IMR-90 (cell line): ENCODE measurements around the gene ATG5. TPM values are rescaled to one million over a fixed set of nuclear protein-coding genes. Genes with fewer than 3 reads are reported as not detected.
A peak's percentile ranks its signal among the peaks of the same experiment; 100 is the strongest.

Experiments
- ATAC-seq: fragments of 200-7000 bp; cut with Tn5 transposase; 2 replicates; pipeline ENCODE4 v1.9.1; 2020; ENCODE audit warnings: low read depth, mild to moderate bottlenecking, moderate library complexity
- BruUV-seq: library from RNA; stranded (reverse); fragments of 400-500 nt; replicated peaks from 2 replicates; lab custom pipeline; 2021; lab: Mats Ljungman, UMichigan
- CTCF ChIA-PET: fragments of 300-600 bp; formaldehyde crosslinking; extraction: SDS; loops from one replicate; lab custom pipeline; 2021; ENCODE audit warnings: antibody characterized with exemption; lab: Yijun Ruan, JAX
- POLR2A ChIA-PET: fragments of 300-600 bp; sonication (Branson Sonifier 250); formaldehyde crosslinking; loops from one replicate; lab custom pipeline; 2022; ENCODE audit warnings: antibody characterized with exemption; ENCODE audit not compliant: unreplicated experiment; lab: Charles Lee
- DNase-seq: peaks from one replicate; pipeline ENCODE4 v3.0.0; 2013
- H2AFZ ChIP-seq: replicated peaks from 2 replicates; pipeline ENCODE3; 2013; ENCODE audit warnings: low read length, mild to moderate bottlenecking; ENCODE audit not compliant: poor library complexity
- H2AK5ac ChIP-seq: 2 replicates; pipeline ENCODE4 v1.6.1; 2013; ENCODE audit warnings: low read depth, low read length, inconsistent platforms
- H2AK9ac ChIP-seq: replicated peaks from 2 replicates; pipeline ENCODE3; 2013; ENCODE audit warnings: mild to moderate bottlenecking, low read depth, low read length, moderate library complexity; ENCODE audit not compliant: poor library complexity
- H2BK120ac ChIP-seq: 2 replicates; pipeline ENCODE4 v1.6.1; 2013; ENCODE audit warnings: low read depth, low read length, inconsistent platforms
- H2BK15ac ChIP-seq: 3 replicates; pipeline ENCODE4 v1.6.1; 2013; ENCODE audit warnings: low read depth, low read length, inconsistent platforms
- H2BK20ac ChIP-seq: 2 replicates; pipeline ENCODE4 v1.6.1; 2013; ENCODE audit warnings: low read depth, mild to moderate bottlenecking, inconsistent platforms, low read length, moderate library complexity
- H2BK5ac ChIP-seq: 2 replicates; pipeline ENCODE4 v1.6.1; 2013; ENCODE audit warnings: mild to moderate bottlenecking, low read depth, low read length, inconsistent platforms; ENCODE audit not compliant: poor library complexity, severe bottlenecking
- H3K14ac ChIP-seq: replicated peaks from 2 replicates; pipeline ENCODE4 v1.6.1; 2013; ENCODE audit warnings: low read depth, low read length, inconsistent platforms
- H3K18ac ChIP-seq: 2 replicates; pipeline ENCODE4 v1.6.1; 2013; ENCODE audit warnings: low read depth, low read length, control low read depth
- H3K23ac ChIP-seq: 2 replicates; pipeline ENCODE4 v1.6.1; 2013; ENCODE audit warnings: low read depth, low read length, inconsistent platforms
- H3K27ac ChIP-seq: 2 replicates; pipeline ENCODE4 v1.5.1; 2013; ENCODE audit warnings: mild to moderate bottlenecking, control low read depth, low read length; ENCODE audit not compliant: insufficient read depth
- H3K27me3 ChIP-seq: 2 replicates; pipeline ENCODE4 v1.6.1; 2013; ENCODE audit warnings: low read length; ENCODE audit not compliant: control insufficient read depth, insufficient read depth
- H3K36me3 ChIP-seq: 2 replicates; pipeline ENCODE4 v1.6.1; 2013; ENCODE audit warnings: low read length, mixed read lengths; ENCODE audit not compliant: control insufficient read depth, insufficient read depth
- H3K4ac ChIP-seq: 2 replicates; pipeline ENCODE4 v1.6.1; 2013; ENCODE audit warnings: low read depth, low read length, inconsistent platforms
- H3K4me1 ChIP-seq: 2 replicates; pipeline ENCODE4 v1.6.1; 2013; ENCODE audit warnings: low read length, mixed read lengths; ENCODE audit not compliant: control insufficient read depth, insufficient read depth
- H3K4me2 ChIP-seq: 2 replicates; pipeline ENCODE4 v1.6.1; 2013; ENCODE audit warnings: low read depth, mild to moderate bottlenecking, control low read depth, low read length, moderate library complexity
- H3K4me3 ChIP-seq: 2 replicates; pipeline ENCODE4 v1.5.1; 2013; ENCODE audit warnings: low read depth, mild to moderate bottlenecking, control low read depth, low read length, moderate library complexity; ENCODE audit not compliant: insufficient read depth
- H3K56ac ChIP-seq: 2 replicates; pipeline ENCODE4 v1.6.1; 2013; ENCODE audit warnings: low read length, inconsistent platforms; ENCODE audit not compliant: insufficient read depth; ENCODE audit errors: extremely low read depth
- H3K79me1 ChIP-seq, 2 experiments: 2 replicates each; pipeline ENCODE4 v1.6.1; 2013; ENCODE audit warnings: low read length in 2 of 2, inconsistent platforms in 1 of 2, low read depth in 1 of 2
- H3K9ac ChIP-seq: 2 replicates; pipeline ENCODE4 v1.6.1; 2013; ENCODE audit warnings: low read depth, low read length, control low read depth
- H3K9me1 ChIP-seq: 2 replicates; pipeline ENCODE4 v1.6.1; 2013; ENCODE audit warnings: low read length, inconsistent platforms; ENCODE audit not compliant: insufficient read depth
- H3K9me3 ChIP-seq: 2 replicates; pipeline ENCODE4 v1.6.1; 2013; ENCODE audit warnings: low read length; ENCODE audit not compliant: control insufficient read depth, insufficient read depth
- H4K20me1 ChIP-seq: 2 replicates; pipeline ENCODE4 v1.6.1; 2013; ENCODE audit warnings: low read length, inconsistent platforms; ENCODE audit not compliant: insufficient read depth
- H4K5ac ChIP-seq: 2 replicates; pipeline ENCODE4 v1.6.1; 2013; ENCODE audit warnings: mild to moderate bottlenecking, low read depth, low read length, control low read depth
- H4K8ac ChIP-seq, 2 experiments: 2 replicates each; pipeline ENCODE4 v1.6.1; 2013; ENCODE audit warnings: low read depth in 2 of 2, low read length in 2 of 2, control low read depth in 1 of 2, inconsistent platforms in 1 of 2
- H4K91ac ChIP-seq: 2 replicates; pipeline ENCODE4 v1.6.1; 2013; ENCODE audit warnings: low read depth, low read length, inconsistent platforms; ENCODE audit not compliant: insufficient read depth
- CEBPB ChIP-seq: IDR thresholded peaks from 2 replicates; pipeline ENCODE4 v1.6.1; 2012; ENCODE audit warnings: low read depth, low read length, improper control_type of control experiment
- FOS ChIP-seq: fragments of 150-350 bp; IDR thresholded peaks from 2 replicates; pipeline ENCODE4 v1.6.1; 2016; ENCODE audit warnings: low read depth, low read length
- MAZ ChIP-seq: IDR thresholded peaks from 2 replicates; pipeline ENCODE4 v1.6.1; 2012; ENCODE audit warnings: low read depth, mild to moderate bottlenecking, low read length, improper control_type of control experiment, moderate library complexity, borderline replicate concordance
- MXI1 ChIP-seq: IDR thresholded peaks from 2 replicates; pipeline ENCODE4 v1.6.1; 2012; ENCODE audit warnings: low read depth, mild to moderate bottlenecking, low read length, moderate library complexity, borderline replicate concordance
- RCOR1 ChIP-seq: IDR thresholded peaks from 2 replicates; pipeline ENCODE4 v1.6.1; 2012; ENCODE audit warnings: mild to moderate bottlenecking, low read length, improper control_type of control experiment; ENCODE audit not compliant: insufficient replicate concordance
- WGBS, 2 experiments: methylation state at CpG; one replicate each; pipeline versions ENCODE4 v1.1.5 to v1.1.7; 2013; ENCODE audit warnings: missing lambda C conversion rate in 2 of 2; ENCODE audit not compliant: insufficient read length in 1 of 2; ENCODE audit errors: extremely low coverage in 2 of 2; 5-methylcytosine and 5-hydroxymethylcytosine counted together
- dilution Hi-C: fragments of 300-500 bp; cut with HindIII; formaldehyde crosslinking; loops from one replicate; pipeline ENCODE4 v1.14.3; 2018; ENCODE audit warnings: low sequenced_read_pairs; ENCODE audit not compliant: unreplicated experiment
- in situ Hi-C: fragments of 300-500 bp; cut with MboI; formaldehyde crosslinking; loops from 3 replicates; pipeline ENCODE4 v1.14.3; 2019; ENCODE audit warnings: low sequenced_read_pairs, inconsistent platforms, mixed read lengths
- intact Hi-C: fragments of 100-400 bp; cut with micrococcal nuclease; formaldehyde crosslinking; loops from 2 replicates; pipeline ENCODE4 v1.10.0; 2022
- polyA plus RNA-seq, 3 experiments: library from polyadenylated mRNA; depleted of rRNA; stranded (reverse); fragments of >200 nt; gene quantifications; 2 replicates each; pipeline ENCODE4 v1.2.3, GENCODE V29; 2012; ENCODE audit warnings: low replicate concordance in 1 of 3
- total RNA-seq: library from RNA; depleted of rRNA; stranded (reverse); fragments of >200 nt; gene quantifications from 2 replicates; pipeline ENCODE4 v1.2.3, GENCODE V29; 2012
- TF ChIP-seq, protein P1 (sequence below): fragments of 150-350 bp; IDR thresholded peaks from 2 replicates; pipeline ENCODE4 v1.6.1; 2016; ENCODE audit warnings: low read depth, mild to moderate bottlenecking, low read length, moderate library complexity, borderline replicate concordance
- TF ChIP-seq, protein P2 (sequence below): conservative IDR thresholded peaks from 2 replicates; pipeline ENCODE4 v1.5.1; 2012; ENCODE audit warnings: mild to moderate bottlenecking, low read depth, low read length, improper control_type of control experiment
- TF ChIP-seq, protein P3 (sequence below): fragments of 150-350 bp; IDR thresholded peaks from 2 replicates; pipeline ENCODE4 v1.6.1; 2017; ENCODE audit warnings: mild to moderate bottlenecking, antibody characterized with exemption, low read length, low read depth

Gene ATG5
- total and polyA plus RNA-seq, 2 of the 4 experiments (the other 2 are of a cell fraction), result 13.5 to 28.0 TPM

DNA sequence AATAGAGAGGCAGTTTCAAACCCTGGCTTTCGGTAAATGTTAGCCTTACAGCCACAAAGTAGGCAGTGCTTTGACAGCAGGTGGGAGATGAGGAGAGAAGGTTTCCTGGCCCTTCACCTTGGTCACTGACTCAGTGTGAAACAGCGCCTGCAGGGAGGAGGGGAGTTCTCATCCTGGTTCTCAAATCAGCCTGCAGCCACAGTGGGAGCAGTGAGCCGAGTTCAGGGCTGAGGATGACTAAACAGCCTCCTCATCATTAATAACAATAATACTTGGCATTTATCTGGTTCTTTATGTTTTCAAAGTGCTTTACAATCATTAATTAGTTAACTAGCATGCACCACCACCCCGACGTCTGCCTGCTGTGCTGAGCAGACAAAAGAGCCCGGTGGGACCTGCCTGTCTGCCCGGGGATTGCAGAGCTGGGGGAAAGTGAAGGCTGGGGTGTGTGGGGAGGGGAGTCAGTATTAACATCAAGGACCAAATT, 179.8 kb downstream of the ATG5 start:
- no peak overlapping the region for H3K9ac ChIP-seq
- no TSS peak for BruUV-seq
- H4K20me1 ChIP-seq, result no peaks in the 10 kb centered on the region
- no peak overlapping the region for H2AK5ac ChIP-seq
- dilution Hi-C loops, result no loop called here
- WGBS, 2 experiments, result no CpG with 5 or more reads among the region's 7 CpGs
- no peak overlapping the region for H3K4ac ChIP-seq
- no peaks in the 10 kb centered on the region for H3K27me3 ChIP-seq
- no peak overlapping the region for H3K18ac ChIP-seq
- no peak overlapping the region for H4K8ac ChIP-seq
- TF ChIP-seq CEBPB, result no peak
- peak; percentile 26 for TF ChIP-seq RCOR1
- no peak for TF ChIP-seq MXI1
- TF ChIP-seq, protein P1, sequence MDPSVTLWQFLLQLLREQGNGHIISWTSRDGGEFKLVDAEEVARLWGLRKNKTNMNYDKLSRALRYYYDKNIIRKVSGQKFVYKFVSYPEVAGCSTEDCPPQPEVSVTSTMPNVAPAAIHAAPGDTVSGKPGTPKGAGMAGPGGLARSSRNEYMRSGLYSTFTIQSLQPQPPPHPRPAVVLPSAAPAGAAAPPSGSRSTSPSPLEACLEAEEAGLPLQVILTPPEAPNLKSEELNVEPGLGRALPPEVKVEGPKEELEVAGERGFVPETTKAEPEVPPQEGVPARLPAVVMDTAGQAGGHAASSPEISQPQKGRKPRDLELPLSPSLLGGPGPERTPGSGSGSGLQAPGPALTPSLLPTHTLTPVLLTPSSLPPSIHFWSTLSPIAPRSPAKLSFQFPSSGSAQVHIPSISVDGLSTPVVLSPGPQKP, result no peak
- TF ChIP-seq, protein P2, sequence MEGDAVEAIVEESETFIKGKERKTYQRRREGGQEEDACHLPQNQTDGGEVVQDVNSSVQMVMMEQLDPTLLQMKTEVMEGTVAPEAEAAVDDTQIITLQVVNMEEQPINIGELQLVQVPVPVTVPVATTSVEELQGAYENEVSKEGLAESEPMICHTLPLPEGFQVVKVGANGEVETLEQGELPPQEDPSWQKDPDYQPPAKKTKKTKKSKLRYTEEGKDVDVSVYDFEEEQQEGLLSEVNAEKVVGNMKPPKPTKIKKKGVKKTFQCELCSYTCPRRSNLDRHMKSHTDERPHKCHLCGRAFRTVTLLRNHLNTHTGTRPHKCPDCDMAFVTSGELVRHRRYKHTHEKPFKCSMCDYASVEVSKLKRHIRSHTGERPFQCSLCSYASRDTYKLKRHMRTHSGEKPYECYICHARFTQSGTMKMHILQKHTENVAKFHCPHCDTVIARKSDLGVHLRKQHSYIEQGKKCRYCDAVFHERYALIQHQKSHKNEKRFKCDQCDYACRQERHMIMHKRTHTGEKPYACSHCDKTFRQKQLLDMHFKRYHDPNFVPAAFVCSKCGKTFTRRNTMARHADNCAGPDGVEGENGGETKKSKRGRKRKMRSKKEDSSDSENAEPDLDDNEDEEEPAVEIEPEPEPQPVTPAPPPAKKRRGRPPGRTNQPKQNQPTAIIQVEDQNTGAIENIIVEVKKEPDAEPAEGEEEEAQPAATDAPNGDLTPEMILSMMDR, result no peak
- no peak for TF ChIP-seq FOS
- TF ChIP-seq MAZ, result no peak
- TF ChIP-seq, protein P3, sequence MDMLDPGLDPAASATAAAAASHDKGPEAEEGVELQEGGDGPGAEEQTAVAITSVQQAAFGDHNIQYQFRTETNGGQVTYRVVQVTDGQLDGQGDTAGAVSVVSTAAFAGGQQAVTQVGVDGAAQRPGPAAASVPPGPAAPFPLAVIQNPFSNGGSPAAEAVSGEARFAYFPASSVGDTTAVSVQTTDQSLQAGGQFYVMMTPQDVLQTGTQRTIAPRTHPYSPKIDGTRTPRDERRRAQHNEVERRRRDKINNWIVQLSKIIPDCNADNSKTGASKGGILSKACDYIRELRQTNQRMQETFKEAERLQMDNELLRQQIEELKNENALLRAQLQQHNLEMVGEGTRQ, result no peak
- H3K23ac ChIP-seq, result 0 out of 2 replicates have a peak overlapping the region, but pooled peaks have one; percentile 8
- H4K91ac ChIP-seq, result no peak overlapping the region
- no peak overlapping the region for H3K27ac ChIP-seq
- no peaks in the 10 kb centered on the region for H3K79me1 ChIP-seq
- peak; percentile 68; the same call in 1 of the 2 replicates for ATAC-seq
- H3K56ac ChIP-seq, result no peak overlapping the region
- H3K9me3 ChIP-seq, result no peaks in the 10 kb centered on the region
- peak; percentile 59 for DNase-seq
- H2AK9ac ChIP-seq, result no peak overlapping the region
- H2BK5ac ChIP-seq, result no peak overlapping the region
- no peak overlapping the region for H3K14ac ChIP-seq
- no peak overlapping the region for H4K5ac ChIP-seq
- H3K36me3 ChIP-seq, result no peaks in the 10 kb centered on the region
- H2BK20ac ChIP-seq, result no peak overlapping the region
- H2BK15ac ChIP-seq, result no peak overlapping the region
- no peak overlapping the region for H2BK120ac ChIP-seq
- no peak overlapping the region for H3K4me2 ChIP-seq
- ChIA-PET CTCF (no interaction called here), POLR2A (no interaction called here)
- intact Hi-C loops, result no loop called here
- peak overlapping the region; percentile 16 for H2AFZ ChIP-seq
- in situ Hi-C loops, result no loop called here
- peaks cover 8% of the 10 kb centered on the region; the same call in 1 of the 2 replicates for H3K9me1 ChIP-seq
- peaks cover 11% of the 10 kb centered on the region for H3K4me1 ChIP-seq
- no peak overlapping the region for H3K4me3 ChIP-seq
